ENCODE measurements around the gene APBA2.

Gene APBA2

DNA sequence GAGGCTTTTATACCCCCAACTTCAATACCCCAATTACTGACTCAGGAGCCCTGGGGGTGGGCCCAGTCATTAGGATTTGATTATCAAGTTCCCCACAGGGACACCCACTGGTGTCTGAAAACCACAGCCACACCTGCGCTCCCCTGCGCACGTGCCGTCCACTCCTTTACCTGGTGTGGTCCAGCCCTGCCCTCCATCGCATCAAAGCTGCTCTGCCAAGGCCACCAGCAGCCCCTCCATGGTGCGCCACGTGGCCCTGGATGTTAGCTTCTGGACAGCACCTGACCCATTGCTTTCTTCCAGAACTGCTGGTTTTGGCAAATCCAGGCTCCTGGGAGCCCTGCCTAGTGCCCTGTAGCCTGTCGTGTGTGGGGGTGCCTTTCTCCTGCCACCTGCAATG, 247.5 kb downstream of the APBA2 start:
- no peak overlapping the region for H3K27ac ChIP-seq (ENCODE audit: low read depth, low read length, poor library complexity, severe bottlenecking)
- no peaks in the 10 kb centered on the region for H3K27me3 ChIP-seq (ENCODE audit: insufficient read depth, low read length)
- no peaks in the 10 kb centered on the region for H3F3A ChIP-seq (ENCODE audit: insufficient read depth, low read length)
- no peak overlapping the region for H2AFZ ChIP-seq (ENCODE audit: low read length)
- no peak overlapping the region for H3K9ac ChIP-seq (ENCODE audit: low read length)
- no peaks in the 10 kb centered on the region for H3K79me2 ChIP-seq (ENCODE audit: insufficient read depth, low read length)
- no peaks in the 10 kb centered on the region for H3K4me1 ChIP-seq (ENCODE audit: insufficient read depth, low read length, severe bottlenecking)
- no peaks in the 10 kb centered on the region for H3K36me3 ChIP-seq (ENCODE audit: insufficient read depth, low read length)
- no peaks in the 10 kb centered on the region for H3K9me2 ChIP-seq (ENCODE audit: low read depth, low read length)
- no peaks in the 10 kb centered on the region for H3K9me3 ChIP-seq (ENCODE audit: low read length)
- H3K4me2 ChIP-seq (ENCODE audit: low read length) = no peak overlapping the region
- H4K20me1 ChIP-seq (ENCODE audit: insufficient read depth, low read length) = no peaks in the 10 kb centered on the region
- no peak overlapping the region for H3K4me3 ChIP-seq (ENCODE audit: low read depth, low read length, poor library complexity, severe bottlenecking)
- TF ChIP-seq, protein P1, sequence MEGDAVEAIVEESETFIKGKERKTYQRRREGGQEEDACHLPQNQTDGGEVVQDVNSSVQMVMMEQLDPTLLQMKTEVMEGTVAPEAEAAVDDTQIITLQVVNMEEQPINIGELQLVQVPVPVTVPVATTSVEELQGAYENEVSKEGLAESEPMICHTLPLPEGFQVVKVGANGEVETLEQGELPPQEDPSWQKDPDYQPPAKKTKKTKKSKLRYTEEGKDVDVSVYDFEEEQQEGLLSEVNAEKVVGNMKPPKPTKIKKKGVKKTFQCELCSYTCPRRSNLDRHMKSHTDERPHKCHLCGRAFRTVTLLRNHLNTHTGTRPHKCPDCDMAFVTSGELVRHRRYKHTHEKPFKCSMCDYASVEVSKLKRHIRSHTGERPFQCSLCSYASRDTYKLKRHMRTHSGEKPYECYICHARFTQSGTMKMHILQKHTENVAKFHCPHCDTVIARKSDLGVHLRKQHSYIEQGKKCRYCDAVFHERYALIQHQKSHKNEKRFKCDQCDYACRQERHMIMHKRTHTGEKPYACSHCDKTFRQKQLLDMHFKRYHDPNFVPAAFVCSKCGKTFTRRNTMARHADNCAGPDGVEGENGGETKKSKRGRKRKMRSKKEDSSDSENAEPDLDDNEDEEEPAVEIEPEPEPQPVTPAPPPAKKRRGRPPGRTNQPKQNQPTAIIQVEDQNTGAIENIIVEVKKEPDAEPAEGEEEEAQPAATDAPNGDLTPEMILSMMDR (IDR thresholded peaks at IDR 0.05; ENCODE audit: low read length) = no peak
- TF ChIP-seq EZH2 (IDR thresholded peaks at IDR 0.05; ENCODE audit: borderline replicate concordance, low read length) = no peak

DNA sequence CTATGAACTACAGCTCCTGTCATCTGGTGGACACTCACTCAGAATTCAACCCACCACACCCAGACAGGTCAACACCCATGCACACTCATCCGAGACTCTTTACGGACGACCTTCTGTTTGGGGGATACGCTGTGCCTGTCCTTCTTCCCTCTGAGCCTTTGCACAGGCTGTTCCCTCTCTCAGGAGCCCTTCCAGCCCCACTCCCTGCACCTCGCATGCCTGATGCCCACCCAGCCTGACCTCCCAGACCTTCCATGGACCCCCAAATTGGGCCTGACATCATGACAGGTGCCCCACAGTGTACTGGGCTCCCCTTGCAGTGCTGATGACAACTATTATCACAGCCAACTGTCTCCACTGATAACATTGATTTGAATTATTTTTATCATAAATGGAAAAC, 248.0 kb downstream of the APBA2 start:
- no peak overlapping the region for H3K27ac ChIP-seq (ENCODE audit: low read depth, low read length, poor library complexity, severe bottlenecking)
- H3K79me2 ChIP-seq (ENCODE audit: insufficient read depth, low read length) = no peaks in the 10 kb centered on the region
- no peak for TF ChIP-seq EZH2 (IDR thresholded peaks at IDR 0.05; ENCODE audit: borderline replicate concordance, low read length)
- TF ChIP-seq, protein P1 (IDR thresholded peaks at IDR 0.05; ENCODE audit: low read length) = no peak
- no peaks in the 10 kb centered on the region for H3K9me3 ChIP-seq (ENCODE audit: low read length)
- no peaks in the 10 kb centered on the region for H3K36me3 ChIP-seq (ENCODE audit: insufficient read depth, low read length)
- H3F3A ChIP-seq (ENCODE audit: insufficient read depth, low read length) = no peaks in the 10 kb centered on the region
- H3K4me2 ChIP-seq (ENCODE audit: low read length) = no peak overlapping the region
- no peak overlapping the region for H2AFZ ChIP-seq (ENCODE audit: low read length)
- H3K9me2 ChIP-seq (ENCODE audit: low read depth, low read length) = no peaks in the 10 kb centered on the region
- H3K4me3 ChIP-seq (ENCODE audit: low read depth, low read length, poor library complexity, severe bottlenecking) = no peak overlapping the region
- no peaks in the 10 kb centered on the region for H4K20me1 ChIP-seq (ENCODE audit: insufficient read depth, low read length)
- H3K27me3 ChIP-seq (ENCODE audit: insufficient read depth, low read length) = no peaks in the 10 kb centered on the region
- no peaks in the 10 kb centered on the region for H3K4me1 ChIP-seq (ENCODE audit: insufficient read depth, low read length, severe bottlenecking)
- H3K9ac ChIP-seq (ENCODE audit: low read length) = no peak overlapping the region

DNA sequence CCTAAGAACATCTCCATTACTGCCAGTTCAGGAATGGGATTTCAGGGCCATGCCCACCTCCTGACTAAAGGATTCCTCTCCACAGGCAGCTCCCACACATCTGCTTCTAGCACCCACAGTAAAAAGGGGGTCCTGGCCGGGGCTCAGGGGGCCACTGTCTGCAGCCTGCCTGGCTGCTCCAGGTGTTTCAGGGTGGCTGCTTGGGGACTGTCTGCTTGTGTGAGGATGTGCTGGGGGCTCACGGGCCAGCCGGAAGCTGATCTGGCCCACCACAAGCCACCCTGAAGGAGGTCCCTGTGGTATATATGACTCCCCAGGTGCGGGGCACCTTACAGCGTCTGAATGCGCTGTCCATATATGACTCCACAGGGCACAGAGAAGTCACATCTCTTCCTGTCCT, 248.5 kb downstream of the APBA2 start:
- H3K4me2 ChIP-seq (ENCODE audit: low read length) = no peak overlapping the region
- H3K4me3 ChIP-seq (ENCODE audit: low read depth, low read length, poor library complexity, severe bottlenecking) = no peak overlapping the region
- no peak overlapping the region for H3K27ac ChIP-seq (ENCODE audit: low read depth, low read length, poor library complexity, severe bottlenecking)
- TF ChIP-seq, protein P1 (IDR thresholded peaks at IDR 0.05; ENCODE audit: low read length) = no peak
- TF ChIP-seq EZH2 (IDR thresholded peaks at IDR 0.05; ENCODE audit: borderline replicate concordance, low read length) = no peak
- H3K9me2 ChIP-seq (ENCODE audit: low read depth, low read length) = no peaks in the 10 kb centered on the region
- no peaks in the 10 kb centered on the region for H3K4me1 ChIP-seq (ENCODE audit: insufficient read depth, low read length, severe bottlenecking)
- H3K9ac ChIP-seq (ENCODE audit: low read length) = no peak overlapping the region
- H2AFZ ChIP-seq (ENCODE audit: low read length) = no peak overlapping the region
- H3K9me3 ChIP-seq (ENCODE audit: low read length) = no peaks in the 10 kb centered on the region
- H3K27me3 ChIP-seq (ENCODE audit: insufficient read depth, low read length) = no peaks in the 10 kb centered on the region
- H3K36me3 ChIP-seq (ENCODE audit: insufficient read depth, low read length) = no peaks in the 10 kb centered on the region
- H3K79me2 ChIP-seq (ENCODE audit: insufficient read depth, low read length) = no peaks in the 10 kb centered on the region
- H3F3A ChIP-seq (ENCODE audit: insufficient read depth, low read length) = no peaks in the 10 kb centered on the region
- H4K20me1 ChIP-seq (ENCODE audit: insufficient read depth, low read length) = no peaks in the 10 kb centered on the region

Measured in OCI-LY1 (cell line).